IPS-18c (cell line): ENCODE data around the gene GET4.

ENCODE experiments used
- H3K4me3 ChIP-seq: 2 replicates; pipeline ENCODE4 v1.7.0; 2013; ENCODE audit warnings: low read depth, mild to moderate bottlenecking, low read length, moderate library complexity; ENCODE audit not compliant: insufficient read depth
- H3K9me3 ChIP-seq: one replicate; pipeline ENCODE4 v1.6.1; 2013; ENCODE audit warnings: mild to moderate bottlenecking, low read length, moderate library complexity; ENCODE audit not compliant: control insufficient read depth, insufficient read depth

GET4 gene

DNA sequence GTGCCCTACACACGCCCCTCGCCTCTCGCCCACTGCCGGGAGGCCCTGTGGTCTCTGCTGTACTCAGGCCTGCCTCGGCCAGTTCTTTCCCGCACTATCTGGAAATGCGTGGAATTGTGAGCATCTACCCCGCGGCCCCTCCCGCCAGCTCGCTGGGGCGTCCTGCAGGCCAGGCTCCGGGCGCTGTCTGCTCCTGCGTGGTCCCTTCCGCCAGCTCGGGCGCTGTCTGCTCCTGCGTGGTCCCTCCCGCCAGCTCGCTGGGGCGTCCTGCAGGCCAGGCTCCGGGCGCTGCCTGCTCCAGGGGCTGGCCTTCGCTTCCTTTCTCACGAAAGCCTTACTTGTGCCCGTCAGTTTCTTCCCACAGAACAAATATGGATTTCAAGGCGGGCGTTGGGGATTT lies 14.9 kb downstream of the GET4 start:
- peaks cover 2% of the 10 kb centered on the region for H3K9me3 ChIP-seq
- H3K4me3 ChIP-seq: no peak overlapping the region

DNA sequence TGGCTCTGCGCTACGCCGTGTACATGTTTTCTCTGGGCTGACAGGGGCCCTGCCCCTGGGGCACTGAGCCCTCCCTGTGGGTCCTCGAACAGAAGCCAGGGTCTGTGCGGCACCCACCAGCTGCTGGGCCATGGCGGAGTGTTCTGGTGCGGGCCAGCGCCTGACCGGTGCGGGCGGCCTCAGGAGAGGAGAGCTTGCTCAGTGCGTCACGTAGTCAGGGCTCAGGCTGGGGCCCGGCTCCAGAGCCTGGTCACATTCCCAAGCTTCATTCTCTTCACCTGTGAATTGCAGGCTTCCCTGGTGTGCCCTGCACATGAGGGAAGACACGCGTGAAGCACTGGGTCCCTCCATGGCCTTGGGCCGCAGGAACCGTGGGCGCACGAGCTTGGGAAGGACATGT lies 15.5 kb downstream of the GET4 start:
- peaks cover 2% of the 10 kb centered on the region for H3K9me3 ChIP-seq
- no peak overlapping the region for H3K4me3 ChIP-seq

DNA sequence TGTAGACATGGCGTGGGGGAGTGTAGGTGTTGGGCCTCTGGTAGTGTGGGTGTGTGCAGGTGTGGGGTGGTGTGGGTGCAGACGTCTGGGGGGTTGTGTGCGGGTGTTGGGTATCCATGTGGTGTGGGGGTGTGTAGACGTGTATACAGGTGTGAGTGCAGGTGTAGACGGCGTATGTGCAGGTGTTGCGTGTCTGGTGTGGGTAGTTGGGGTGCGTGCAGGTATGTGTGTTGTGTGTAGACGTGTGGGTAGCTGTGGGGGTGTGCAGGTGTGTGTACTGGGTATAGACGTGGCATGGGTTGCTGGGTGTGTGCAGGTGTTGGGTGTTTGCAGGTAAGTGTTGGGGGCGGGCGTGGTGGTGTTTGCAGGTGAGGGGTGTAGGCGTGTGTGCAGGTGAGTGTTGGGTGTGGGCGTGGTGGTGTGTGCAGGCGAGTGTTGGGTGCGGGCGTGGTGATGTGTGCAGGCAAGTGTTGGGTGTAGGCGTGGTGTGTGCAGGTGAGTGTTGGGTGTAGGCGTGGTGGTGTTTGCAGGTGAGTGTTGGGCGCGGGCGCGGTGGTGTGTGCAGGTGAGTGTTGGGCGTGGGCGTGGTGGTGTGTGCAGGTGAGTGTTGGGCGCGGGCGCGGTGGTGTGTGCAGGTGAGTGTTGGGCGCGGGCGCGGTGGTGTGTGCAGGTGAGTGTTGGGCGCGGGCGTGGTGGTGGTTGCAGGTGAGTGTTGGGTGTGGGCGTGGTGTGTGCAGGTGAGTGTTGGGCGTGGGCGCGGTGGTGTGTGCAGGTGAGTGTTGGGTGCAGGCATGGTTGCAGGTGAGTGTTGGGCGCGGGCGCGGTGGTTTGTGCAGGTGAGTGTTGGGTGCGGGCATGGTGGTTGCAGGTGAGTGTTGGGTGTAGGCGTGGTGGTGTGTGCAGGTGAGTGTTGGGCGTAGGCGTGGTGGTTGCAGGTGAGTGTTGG lies 16.6 kb downstream of the GET4 start:
- Histone ChIP-seq H3K9me3 (peaks cover 2% of the 10 kb centered on the region), H3K4me3 (no peak overlapping the region)

DNA sequence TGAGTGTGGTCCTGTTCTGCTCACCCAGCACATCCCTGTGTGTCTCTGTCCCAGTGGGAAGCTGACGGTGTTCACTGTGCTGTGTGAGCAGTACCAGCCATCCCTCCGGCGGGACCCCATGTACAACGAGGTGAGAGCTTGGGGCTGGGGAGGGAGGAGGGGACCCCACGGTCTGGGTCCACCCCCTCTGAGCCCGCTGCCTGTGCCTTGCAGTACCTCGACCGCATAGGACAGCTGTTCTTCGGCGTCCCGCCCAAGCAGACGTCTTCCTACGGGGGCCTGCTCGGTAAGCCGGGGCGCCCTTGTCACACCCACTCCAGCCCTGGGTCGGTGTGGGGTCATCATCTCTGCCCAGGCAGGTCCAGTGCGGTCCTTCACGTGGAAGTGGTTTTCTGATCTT lies 17.3 kb downstream of the GET4 start:
- no peak overlapping the region for H3K4me3 ChIP-seq
- H3K9me3 ChIP-seq: peaks cover 2% of the 10 kb centered on the region

DNA sequence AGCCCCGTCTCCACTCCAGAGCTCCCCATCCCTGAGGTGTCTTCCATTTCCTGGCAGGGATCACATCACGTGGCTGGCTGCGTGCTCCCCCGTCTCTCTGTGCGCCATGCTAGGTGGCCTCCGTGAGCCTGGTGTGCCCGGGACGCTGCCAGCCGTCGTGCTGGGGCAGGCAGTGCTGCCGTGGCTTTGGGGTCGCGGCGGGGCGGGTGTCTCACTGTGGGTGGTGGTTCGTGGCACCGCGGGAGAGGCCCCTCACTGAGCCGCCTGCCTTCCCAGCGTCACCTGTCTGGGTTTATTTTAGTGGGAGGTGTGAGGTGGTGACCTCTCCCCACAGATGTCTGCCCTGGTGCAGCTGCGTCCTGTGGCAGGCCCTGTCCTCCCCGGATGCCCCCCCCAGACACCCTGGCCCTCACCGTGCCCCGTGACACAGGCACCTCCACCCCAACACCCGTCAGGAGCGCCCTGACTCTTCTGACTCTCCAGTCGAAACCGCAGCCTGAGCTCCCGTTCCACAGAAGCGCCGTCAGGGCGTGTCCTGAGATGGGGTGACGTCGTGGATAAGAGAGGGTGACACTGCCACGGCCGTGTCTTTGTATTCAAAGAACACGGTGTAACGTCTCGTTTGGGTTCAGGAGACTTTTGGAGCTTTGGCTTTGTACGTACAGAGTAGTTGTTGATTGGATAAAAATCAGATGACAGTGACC lies 18.0 kb downstream of the GET4 start:
- peaks cover 2% of the 10 kb centered on the region for H3K9me3 ChIP-seq
- H3K4me3 ChIP-seq: no peak overlapping the region

DNA sequence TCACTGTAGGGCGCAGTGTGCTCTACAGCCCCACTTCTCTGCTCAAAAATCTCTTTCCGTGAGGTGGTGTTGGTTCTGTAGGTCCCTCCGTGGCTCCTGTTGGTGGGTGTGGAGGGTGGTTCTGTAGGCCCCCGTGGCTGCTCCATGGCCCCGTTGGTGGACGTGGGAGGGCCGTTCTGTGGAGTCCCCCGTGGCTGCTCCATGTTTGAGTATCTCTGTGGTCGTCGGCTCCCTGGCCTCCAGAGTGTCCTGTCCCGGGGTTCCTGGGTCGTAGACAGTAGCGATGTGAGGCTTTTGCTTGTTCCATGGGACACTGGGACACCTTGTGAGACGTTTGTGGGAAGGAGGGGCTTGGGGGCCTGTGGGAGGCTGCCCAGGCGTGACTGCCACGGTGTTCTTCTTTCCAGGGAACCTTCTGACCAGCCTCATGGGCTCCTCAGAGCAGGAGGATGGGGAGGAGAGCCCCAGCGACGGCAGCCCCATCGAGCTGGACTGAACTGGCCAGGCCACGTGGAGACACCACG lies 18.6 kb downstream of the GET4 start:
- Histone ChIP-seq H3K4me3 (no peak overlapping the region), H3K9me3 (peaks cover 2% of the 10 kb centered on the region)

DNA sequence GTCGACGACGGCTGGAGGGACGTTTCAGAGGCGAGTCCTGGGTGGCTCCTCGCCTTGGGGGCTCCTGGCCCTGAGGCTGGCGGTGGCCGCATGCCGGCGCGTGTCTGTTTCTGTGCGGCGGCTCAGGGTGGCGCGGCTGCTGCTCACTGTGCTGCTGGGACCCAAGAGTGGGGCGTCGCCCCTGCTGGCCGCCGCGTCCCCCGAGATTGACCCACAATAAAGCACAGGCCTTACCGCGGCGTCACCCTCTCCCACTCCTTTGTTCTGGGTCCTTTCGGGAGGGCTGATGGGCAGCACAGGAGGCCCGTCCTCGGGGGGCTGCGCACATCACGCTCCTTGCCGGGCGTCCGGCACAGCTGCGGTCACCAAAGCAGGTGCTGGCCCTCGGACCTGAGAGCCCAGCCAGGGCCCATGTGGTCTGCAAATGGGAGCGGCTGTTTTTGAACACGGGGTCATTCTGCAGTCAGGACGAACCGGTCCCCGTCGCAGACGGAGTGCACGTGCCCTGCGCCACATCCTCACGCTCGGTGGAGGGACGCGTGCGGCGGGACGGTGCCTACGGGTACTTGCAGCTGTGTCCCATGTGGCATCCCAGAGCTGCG lies 19.2 kb downstream of the GET4 start:
- no peak overlapping the region for H3K4me3 ChIP-seq
- peaks cover 2% of the 10 kb centered on the region for H3K9me3 ChIP-seq

DNA sequence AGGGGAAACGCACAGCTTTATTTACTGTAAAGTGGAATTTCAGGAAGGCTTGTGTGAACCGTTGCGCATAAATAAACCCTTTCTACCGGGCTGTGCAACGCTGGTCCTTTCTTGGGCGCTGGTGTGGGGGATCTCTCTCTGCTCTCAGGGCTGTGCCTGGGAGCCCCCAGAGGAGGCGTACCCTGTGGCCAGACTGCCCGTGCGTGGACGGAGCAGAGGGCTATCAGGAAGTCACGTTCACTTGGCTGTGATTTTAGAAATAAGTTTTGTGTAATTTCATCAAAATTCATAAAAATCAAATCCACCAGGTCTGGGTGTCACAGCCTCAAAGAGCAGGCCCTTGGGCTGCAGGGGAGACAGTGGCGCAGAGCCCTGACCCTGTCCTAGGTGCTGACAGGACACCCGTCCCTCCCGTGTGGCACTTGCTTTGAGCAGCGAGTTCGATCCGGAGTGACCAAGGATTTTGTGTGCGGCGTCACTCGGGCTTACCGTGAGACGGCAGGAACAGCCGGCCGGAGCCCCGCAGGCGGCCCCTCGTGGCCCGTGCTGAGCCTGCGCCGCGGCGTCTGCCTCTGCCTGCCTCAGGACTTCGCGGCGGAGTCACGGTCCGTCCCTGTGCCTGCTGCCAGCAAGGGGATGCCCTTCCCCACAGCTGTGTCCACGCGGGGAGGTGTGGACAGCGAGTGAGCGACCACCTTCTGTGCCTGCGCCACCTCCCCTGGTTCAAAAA lies 20.2 kb downstream of the GET4 start:
- Histone ChIP-seq H3K9me3 (no peaks in the 10 kb centered on the region), H3K4me3 (no peak overlapping the region)

DNA sequence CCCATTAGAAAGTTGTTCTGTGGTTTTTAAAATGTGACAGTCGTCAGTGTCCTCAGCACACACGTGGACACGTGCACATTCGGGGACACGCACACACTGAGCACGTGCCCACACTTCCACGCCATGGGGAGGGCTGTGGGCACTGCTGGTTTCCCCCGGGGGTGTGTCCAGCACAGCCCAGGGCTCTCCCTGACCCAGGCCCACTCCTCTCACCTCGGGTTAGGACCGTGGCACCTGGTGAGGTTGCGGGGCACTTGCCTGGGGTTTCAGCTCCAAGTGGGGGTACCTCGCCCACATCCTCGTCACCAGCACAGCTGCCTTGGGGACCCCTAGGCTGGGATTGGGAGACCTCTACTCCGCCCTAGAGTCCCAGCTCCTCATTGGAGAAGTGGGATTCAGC lies 20.7 kb downstream of the GET4 start:
- Histone ChIP-seq H3K9me3 (no peaks in the 10 kb centered on the region), H3K4me3 (no peak overlapping the region)

DNA sequence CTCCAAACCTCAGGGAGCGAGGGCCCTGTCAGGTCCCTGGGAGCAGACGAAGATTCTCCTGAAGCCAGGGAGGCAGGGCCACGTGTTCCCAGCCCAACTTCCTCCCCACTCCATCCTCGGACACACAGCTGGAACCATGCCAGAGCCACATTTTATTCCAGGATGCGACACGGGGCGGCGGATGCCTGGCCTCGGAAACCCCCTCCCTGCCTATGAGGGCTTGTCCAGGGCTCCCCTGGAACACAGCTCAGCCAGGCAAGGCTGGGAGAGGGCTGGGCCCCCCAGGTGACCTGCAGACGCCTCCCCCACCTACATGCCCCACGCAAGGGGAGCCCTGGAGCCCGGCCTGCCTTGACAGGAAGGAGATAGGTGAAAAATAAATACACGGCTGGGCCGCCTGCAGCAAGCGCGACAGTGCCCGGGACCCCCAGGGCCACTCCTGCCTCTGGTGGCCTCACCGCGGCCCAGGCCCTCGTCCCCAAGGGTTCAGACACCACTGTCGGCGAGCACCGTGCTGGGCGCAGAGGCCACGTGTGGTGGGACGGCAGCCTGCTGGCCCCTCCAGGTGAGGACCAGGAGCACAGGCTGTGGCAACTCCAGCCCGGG lies 21.5 kb downstream of the GET4 start:
- Histone ChIP-seq H3K4me3 (no peak overlapping the region), H3K9me3 (no peaks in the 10 kb centered on the region)

DNA sequence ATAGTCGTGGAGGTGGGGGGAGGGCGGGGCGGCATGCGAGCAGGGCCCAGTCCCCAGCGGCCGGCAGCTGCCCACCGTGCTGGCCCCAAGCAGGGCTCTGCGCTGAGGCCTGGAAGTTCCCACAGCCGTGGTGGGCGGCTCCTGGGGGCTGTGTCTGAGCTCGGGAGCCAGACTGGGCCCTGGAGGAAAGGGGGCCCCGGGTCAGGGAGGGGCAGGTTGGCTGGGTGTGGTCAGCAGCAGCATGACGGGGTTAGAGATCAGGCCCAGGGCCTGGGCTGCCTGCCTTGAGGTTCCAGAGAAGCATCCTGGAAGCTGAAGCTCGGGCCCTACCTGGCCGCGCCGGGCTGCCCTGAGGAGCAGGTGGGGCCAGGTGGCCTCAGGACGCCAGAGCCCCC lies 22.1 kb downstream of the GET4 start:
- Histone ChIP-seq H3K9me3 (no peaks in the 10 kb centered on the region), H3K4me3 (no peak overlapping the region)

DNA sequence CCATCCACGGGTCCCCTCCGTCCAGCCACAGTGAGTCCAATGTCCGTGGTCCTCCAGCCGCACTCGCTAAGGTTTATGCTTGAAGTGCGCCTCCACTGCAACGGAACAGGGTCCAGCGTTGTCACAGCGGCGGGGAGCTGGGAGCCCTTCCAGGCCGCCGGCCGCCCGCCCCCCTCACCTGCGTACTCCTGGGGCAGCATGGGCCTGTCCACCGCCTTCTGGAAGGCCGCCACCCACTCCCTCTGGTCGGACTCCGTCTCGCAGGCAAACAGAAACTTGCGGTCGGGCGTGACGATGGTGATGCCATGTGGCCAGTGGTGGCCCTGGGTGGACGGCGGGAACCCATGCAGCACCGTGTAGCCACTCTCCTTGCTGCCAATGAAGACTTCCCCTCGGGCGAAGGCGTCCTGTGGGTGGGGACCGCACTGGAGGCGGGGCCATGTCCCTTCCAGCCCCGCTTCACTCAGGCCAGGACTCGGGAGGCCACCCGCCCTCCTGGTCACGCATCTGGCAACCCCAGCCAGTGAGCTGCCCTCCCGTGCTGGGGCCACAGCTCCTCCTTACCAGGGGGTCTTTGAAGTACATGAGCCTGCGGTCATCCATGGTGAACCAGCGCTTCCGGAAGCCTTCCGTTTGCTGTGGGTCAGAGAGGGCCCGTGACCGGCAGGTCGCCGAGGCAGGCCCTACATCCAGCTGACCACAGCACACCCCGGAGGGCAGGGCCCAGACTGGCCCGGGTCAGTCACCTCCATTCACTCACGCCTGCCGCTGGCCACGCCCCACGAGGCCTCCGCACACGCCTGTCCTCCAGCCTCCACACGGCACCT lies 22.7 kb downstream of the GET4 start:
- no peak overlapping the region for H3K4me3 ChIP-seq
- H3K9me3 ChIP-seq: no peaks in the 10 kb centered on the region

DNA sequence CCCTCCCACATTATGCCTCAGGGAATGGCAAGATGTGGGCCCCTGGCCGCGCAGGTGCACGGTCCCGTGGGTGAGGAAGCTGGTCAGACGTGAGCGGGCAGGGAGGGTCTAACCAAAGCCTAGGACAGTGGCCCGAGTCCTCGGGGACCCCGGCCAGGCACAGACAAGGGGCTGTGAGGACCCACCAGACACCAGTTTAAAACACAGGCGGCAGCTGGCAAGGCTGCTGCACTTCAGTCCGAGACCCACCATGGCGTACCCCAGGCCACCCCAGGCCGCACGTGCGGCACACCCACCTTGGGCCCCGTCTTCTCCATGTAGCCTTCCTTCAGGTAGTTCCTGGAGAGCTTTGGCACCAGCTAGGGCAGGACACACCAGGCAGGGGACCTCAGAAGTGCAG lies 23.5 kb downstream of the GET4 start:
- H3K9me3 ChIP-seq: no peaks in the 10 kb centered on the region

DNA sequence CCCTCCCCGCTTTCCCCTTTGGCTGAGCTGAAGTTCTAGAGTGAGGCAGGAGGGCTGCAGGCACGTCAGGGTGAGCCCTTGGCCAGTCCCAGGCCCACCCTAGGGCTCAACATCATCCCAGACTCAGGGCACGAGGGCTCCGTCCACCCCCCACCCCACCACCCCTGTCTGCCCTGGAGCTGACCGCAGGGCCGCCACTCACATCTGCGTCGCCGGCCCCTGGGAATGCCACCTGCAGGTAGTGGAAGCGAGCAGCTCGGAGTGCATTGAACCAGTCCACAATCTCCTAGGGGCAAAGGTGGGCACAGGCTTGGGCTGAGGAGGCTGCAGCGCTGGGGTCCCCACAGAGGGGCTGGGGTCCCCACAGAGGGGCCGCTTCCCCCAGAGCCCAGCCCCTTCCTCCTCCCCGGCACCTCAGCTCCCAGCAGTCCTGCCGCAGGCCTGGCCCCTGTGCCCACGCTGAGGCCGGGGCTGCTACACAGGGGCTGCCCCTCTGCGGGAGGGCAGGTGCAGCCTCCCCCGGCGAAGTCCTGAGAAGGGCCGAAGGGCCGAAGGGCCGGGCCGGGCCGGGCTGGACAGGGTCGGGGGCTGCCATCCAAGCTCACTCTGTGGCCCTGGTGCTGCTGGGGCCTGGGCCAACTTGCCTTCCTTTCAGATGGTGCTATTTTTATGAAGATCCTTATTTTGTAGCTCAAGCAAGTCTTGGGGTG lies 24.1 kb downstream of the GET4 start:
- no peaks in the 10 kb centered on the region for H3K9me3 ChIP-seq
- H3K4me3 ChIP-seq: no peak overlapping the region

More for the DNA sequence above, 23.5 kb downstream of the GET4 start:
- no peak overlapping the region for H3K4me3 ChIP-seq

DNA sequence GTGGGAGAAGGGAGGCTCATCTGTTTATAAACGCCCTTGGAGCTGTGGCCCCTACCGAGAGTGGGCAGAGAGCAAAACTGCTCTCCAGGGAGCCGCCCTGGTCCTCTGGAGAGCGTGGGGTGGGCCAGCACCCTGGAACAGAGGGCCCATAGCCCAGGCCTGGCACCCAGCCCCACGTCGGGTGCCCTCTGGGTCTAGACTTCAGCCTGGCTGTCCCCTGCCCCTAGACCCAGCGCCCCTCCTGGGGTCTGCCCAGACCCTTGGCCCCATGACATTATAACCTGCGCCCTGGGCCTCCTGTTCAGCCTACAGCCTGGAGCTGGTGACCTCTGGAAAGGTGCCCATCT lies 24.7 kb downstream of the GET4 start:
- Histone ChIP-seq H3K9me3 (no peaks in the 10 kb centered on the region), H3K4me3 (no peak overlapping the region)
